NCI-H748 (cell line): ENCODE measurements around the gene BRIP1.
A peak's percentile ranks its signal among the peaks of the same experiment; 100 is the strongest.
"Not testable (repeated sequence)": the region's sequence is repeated elsewhere in the genome, so short reads cannot be mapped to it uniquely, and the experiment has no call there.

Experiments
- DNase-seq: peaks from one replicate; lab custom pipeline; 2025; ENCODE audit not compliant: unreplicated experiment; lab: John Stamatoyannopoulos, UW

The BRIP1 gene

GRCh38 chr17:61831099-61831498 is 32.2 kb downstream of the BRIP1 start:
- DNase-seq: no peak

- no peak for DNase-seq
These were observed 34.6 kb downstream of the BRIP1 start for GRCh38 chr17:61828694-61829093.

- no peak for DNase-seq
These were observed 35.5 kb downstream of the BRIP1 start for GRCh38 chr17:61827649-61828395.

GRCh38 chr17:61826866-61827265 is 36.5 kb downstream of the BRIP1 start:
- DNase-seq: not testable (repeated sequence)

- DNase-seq: not testable (repeated sequence)
These were observed 37.1 kb downstream of the BRIP1 start for GRCh38 chr17:61826198-61826597.

GRCh38 chr17:61825448-61826137 is 37.7 kb downstream of the BRIP1 start:
- no peak for DNase-seq

- DNase-seq: no peak
These were observed 40.7 kb downstream of the BRIP1 start for GRCh38 chr17:61822326-61823285.

GRCh38 chr17:61821655-61822054 is 41.7 kb downstream of the BRIP1 start:
- DNase-seq: no peak

- not testable (repeated sequence) for DNase-seq
These were observed 44.1 kb downstream of the BRIP1 start for GRCh38 chr17:61819265-61819664.

GRCh38 chr17:61818225-61818624 is 45.1 kb downstream of the BRIP1 start:
- no peak for DNase-seq

GRCh38 chr17:61817452-61817851 is 45.9 kb downstream of the BRIP1 start:
- DNase-seq: no peak

- no peak for DNase-seq
These were observed 46.8 kb downstream of the BRIP1 start for GRCh38 chr17:61816538-61816937.

- DNase-seq: peak; percentile 84
These were observed 47.3 kb downstream of the BRIP1 start for GRCh38 chr17:61815863-61816503.

GRCh38 chr17:61814485-61814884 is 48.8 kb downstream of the BRIP1 start:
- DNase-seq: no peak

- no peak for DNase-seq
These were observed 50.1 kb downstream of the BRIP1 start for GRCh38 chr17:61813211-61813610.

- DNase-seq: no peak
These were observed 50.6 kb downstream of the BRIP1 start for GRCh38 chr17:61812747-61813146.

- peak; percentile 84 for DNase-seq
These were observed 53.4 kb downstream of the BRIP1 start for GRCh38 chr17:61809816-61810392.

GRCh38 chr17:61808442-61808841 is 54.9 kb downstream of the BRIP1 start:
- no peak for DNase-seq

GRCh38 chr17:61806936-61807335 is 56.4 kb downstream of the BRIP1 start:
- DNase-seq: no peak

- DNase-seq: peak; percentile 93
These were observed 57.1 kb downstream of the BRIP1 start for GRCh38 chr17:61806081-61806828.
